Vagina (tissue), 2 donors: Measurements from ENCODE around the gene PLEK2. TPM values are rescaled to one million over a fixed set of nuclear protein-coding genes. Genes with fewer than 3 reads are reported as not detected.

ENCODE experiments used
- DNase-seq, 2 donors: peaks; one replicate each; pipeline ENCODE4 v3.0.0-alpha.2; 2017; ENCODE audit errors: extremely low spot score in 2 of 2
- H3K27ac ChIP-seq: fragments of 200-600 bp; sonication (generic); one replicate; pipeline ENCODE4 v1.5.1; 2019
- H3K27me3 ChIP-seq: fragments of 200-600 bp; sonication (generic); one replicate; pipeline ENCODE4 v1.5.1; 2019
- H3K36me3 ChIP-seq, 2 donors: fragments of 200-600 bp; sonication (generic); one replicate each; pipeline ENCODE4 v1.5.1; 2017 to 2019
- H3K4me1 ChIP-seq: fragments of 200-600 bp; sonication (generic); one replicate; pipeline ENCODE4 v1.5.1; 2019
- H3K4me3 ChIP-seq, 2 donors: fragments of 200-600 bp; sonication (generic); 1 replicate in 1 of 2; 2 replicates in 1 of 2; pipeline ENCODE4 v1.5.1; 2016 to 2019
- H3K9me3 ChIP-seq: fragments of 200-600 bp; sonication (generic); one replicate; pipeline ENCODE4 v1.5.1; 2019
- CTCF ChIP-seq, 3 experiments: fragments of 450-650 bp in 2 of 3; fragments of 200-600 bp in 1 of 3; sonication (generic) in 1 of 3; IDR thresholded peaks; one replicate each; pipeline ENCODE4 v1.5.1; 2017 to 2019; ENCODE audit warnings: antibody characterized with exemption in 3 of 3, mild to moderate bottlenecking in 2 of 3, moderate library complexity in 2 of 3
- POLR2A ChIP-seq, 2 donors: fragments of 450-650 bp; IDR thresholded peaks; one replicate each; pipeline ENCODE4 v1.6.1; 2017; ENCODE audit warnings: antibody characterized with exemption in 2 of 2, mild to moderate bottlenecking in 2 of 2, moderate library complexity in 2 of 2
- POLR2AphosphoS5 ChIP-seq, 2 donors: sonication (generic); formaldehyde crosslinking; IDR thresholded peaks; one replicate each; pipeline ENCODE4 v1.9.0; 2017; ENCODE audit warnings: antibody characterized with exemption in 2 of 2, mild to moderate bottlenecking in 2 of 2, low read depth in 1 of 2; ENCODE audit not compliant: insufficient read depth in 1 of 2
- intact Hi-C: fragments of 100-400 bp; cut with DNase I; formaldehyde crosslinking; loops from one replicate; pipeline ENCODE4 v1.15.1; 2023
- total RNA-seq: library from RNA; depleted of rRNA; stranded (reverse); fragments of >200 nt; gene quantifications from one replicate; pipeline ENCODE4 v1.2.3, GENCODE V29; 2016

The PLEK2 gene
- total RNA-seq, 1 donor from 2014 or later: 4.4 TPM

- no peaks in the 10 kb centered on the region for H3K4me1 ChIP-seq
- no peak overlapping the region for H3K4me3 ChIP-seq
- no peaks in the 10 kb centered on the region for H3K27me3 ChIP-seq
- no peak for DNase-seq
- peaks cover 2 to 87% of the 10 kb centered on the region in 2 donors for H3K36me3 ChIP-seq
- H3K27ac ChIP-seq: no peak overlapping the region
- no peak for TF ChIP-seq CTCF (IDR thresholded peaks at IDR 0.05)
- no peak for TF ChIP-seq POLR2AphosphoS5 (IDR thresholded peaks at IDR 0.05; ENCODE audit: insufficient read depth in 1 of 2, low read depth in 1 of 2)
- TF ChIP-seq POLR2A (IDR thresholded peaks at IDR 0.05): no peak
- H3K9me3 ChIP-seq: no peaks in the 10 kb centered on the region
- intact Hi-C loops: no loop called here
Measured at GRCh38 chr14:67377916-67378315, 34.0 kb downstream of the PLEK2 start.

GRCh38 chr14:67373347-67373746, 38.6 kb downstream of the PLEK2 start:
- Histone ChIP-seq H3K36me3 (peaks cover 0 to 75% of the 10 kb centered on the region in 2 donors), H3K4me1 (no peaks in the 10 kb centered on the region), H3K4me3 (no peak overlapping the region), H3K27me3 (no peaks in the 10 kb centered on the region), H3K9me3 (no peaks in the 10 kb centered on the region), H3K27ac (no peak overlapping the region)
- no peak for DNase-seq
- intact Hi-C loops: no loop called here
- TF ChIP-seq POLR2A (IDR thresholded peaks at IDR 0.05) (no peak), POLR2AphosphoS5 (IDR thresholded peaks at IDR 0.05; ENCODE audit: insufficient read depth in 1 of 2, low read depth in 1 of 2) (no peak), CTCF (IDR thresholded peaks at IDR 0.05) (no peak)

GRCh38 chr14:67372833-67373232, 39.1 kb downstream of the PLEK2 start:
- no peak for DNase-seq
- Histone ChIP-seq H3K9me3 (no peaks in the 10 kb centered on the region), H3K4me3 (no peak overlapping the region), H3K27ac (no peak overlapping the region), H3K36me3 (peaks cover 0 to 75% of the 10 kb centered on the region in 2 donors), H3K4me1 (no peaks in the 10 kb centered on the region), H3K27me3 (no peaks in the 10 kb centered on the region)
- TF ChIP-seq CTCF (IDR thresholded peaks at IDR 0.05): no peak
- TF ChIP-seq POLR2AphosphoS5 (IDR thresholded peaks at IDR 0.05; ENCODE audit: insufficient read depth in 1 of 2, low read depth in 1 of 2): no peak
- TF ChIP-seq POLR2A (IDR thresholded peaks at IDR 0.05): no peak
- intact Hi-C loops: no loop called here

GRCh38 chr14:67371247-67372148, 40.5 kb downstream of the PLEK2 start:
- intact Hi-C loops: no loop called here
- no peak overlapping the region for H3K27ac ChIP-seq
- no peaks in the 10 kb centered on the region for H3K27me3 ChIP-seq
- no peak for DNase-seq
- TF ChIP-seq CTCF (IDR thresholded peaks at IDR 0.05) (no peak), POLR2AphosphoS5 (IDR thresholded peaks at IDR 0.05; ENCODE audit: insufficient read depth in 1 of 2, low read depth in 1 of 2) (no peak), POLR2A (IDR thresholded peaks at IDR 0.05) (no peak)
- H3K9me3 ChIP-seq: no peaks in the 10 kb centered on the region
- no peak overlapping the region for H3K4me3 ChIP-seq
- H3K4me1 ChIP-seq: no peaks in the 10 kb centered on the region
- peaks cover 0 to 75% of the 10 kb centered on the region in 2 donors for H3K36me3 ChIP-seq

- Histone ChIP-seq H3K9me3 (no peaks in the 10 kb centered on the region), H3K4me3 (no peak overlapping the region), H3K27me3 (no peaks in the 10 kb centered on the region), H3K36me3 (peaks cover 0 to 73% of the 10 kb centered on the region in 2 donors), H3K4me1 (no peaks in the 10 kb centered on the region), H3K27ac (no peak overlapping the region)
- intact Hi-C loops: no loop called here
- TF ChIP-seq POLR2A (IDR thresholded peaks at IDR 0.05): no peak
- no peak for TF ChIP-seq CTCF (IDR thresholded peaks at IDR 0.05)
- TF ChIP-seq POLR2AphosphoS5 (IDR thresholded peaks at IDR 0.05; ENCODE audit: insufficient read depth in 1 of 2, low read depth in 1 of 2): no peak
- DNase-seq: no peak
Measured at GRCh38 chr14:67370830-67371229, 41.1 kb downstream of the PLEK2 start.
